GM15510 (cell line): Measurements from ENCODE around the gene ASTL.

Source experiments
- POLR2A ChIP-seq: IDR thresholded peaks from 3 replicates; pipeline ENCODE4 v1.6.1; 2011; ENCODE audit warnings: borderline replicate concordance; ENCODE audit not compliant: insufficient read length; ENCODE audit errors: extremely low read depth

The ASTL gene

DNA sequence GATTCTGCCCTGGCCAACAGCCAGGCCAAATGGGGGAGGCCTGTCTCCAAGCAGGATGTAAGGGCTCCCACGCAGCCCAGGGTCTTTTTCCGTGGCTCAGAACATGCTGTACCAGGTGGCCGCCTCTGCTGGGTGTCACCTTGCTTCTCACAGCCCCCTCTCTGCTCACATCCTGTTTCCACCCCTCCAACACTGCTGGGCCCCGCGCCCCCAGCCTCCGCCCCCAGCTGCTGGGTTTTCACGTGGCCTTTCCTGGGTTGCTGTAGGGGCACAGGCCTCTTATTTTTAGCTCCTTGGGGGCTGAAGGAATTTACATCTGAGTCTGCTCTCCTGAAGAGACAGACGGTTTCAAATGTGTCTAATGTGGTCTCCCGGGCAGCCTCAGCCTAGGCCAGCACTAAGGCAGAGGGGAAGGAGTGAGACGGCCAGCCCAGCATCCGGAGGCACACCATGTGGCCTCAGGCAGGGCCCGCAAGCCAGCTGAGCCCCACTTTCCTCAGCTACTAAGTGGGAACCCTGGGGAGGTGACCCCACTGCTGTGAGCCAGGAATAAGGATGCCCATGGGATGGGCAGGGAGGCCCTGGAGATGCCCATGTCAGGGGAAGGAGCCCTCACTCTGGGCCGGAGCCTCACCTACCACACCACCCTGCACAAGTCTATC lies 25.6 kb upstream of the ASTL start:
- TF ChIP-seq POLR2A, result peak; percentile 52

DNA sequence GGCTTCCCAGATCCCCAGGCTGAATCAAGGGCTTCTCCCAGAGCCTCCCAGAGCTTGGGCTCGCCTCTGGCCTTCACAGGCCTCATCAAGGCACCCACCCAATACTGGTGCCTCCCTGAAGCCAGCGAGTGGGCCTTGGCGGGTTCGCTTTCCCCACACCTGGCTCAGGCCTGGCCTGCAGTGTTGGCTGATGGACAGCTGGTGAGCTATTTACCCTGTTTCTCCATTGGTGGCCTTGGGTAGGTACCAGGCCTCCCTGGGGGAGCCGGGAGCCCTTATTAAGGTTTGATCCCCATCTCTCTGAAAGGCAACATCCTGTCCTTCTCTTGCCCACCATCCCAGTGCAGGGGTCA lies 25.1 kb upstream of the ASTL start:
- TF ChIP-seq POLR2A, result no peak

DNA sequence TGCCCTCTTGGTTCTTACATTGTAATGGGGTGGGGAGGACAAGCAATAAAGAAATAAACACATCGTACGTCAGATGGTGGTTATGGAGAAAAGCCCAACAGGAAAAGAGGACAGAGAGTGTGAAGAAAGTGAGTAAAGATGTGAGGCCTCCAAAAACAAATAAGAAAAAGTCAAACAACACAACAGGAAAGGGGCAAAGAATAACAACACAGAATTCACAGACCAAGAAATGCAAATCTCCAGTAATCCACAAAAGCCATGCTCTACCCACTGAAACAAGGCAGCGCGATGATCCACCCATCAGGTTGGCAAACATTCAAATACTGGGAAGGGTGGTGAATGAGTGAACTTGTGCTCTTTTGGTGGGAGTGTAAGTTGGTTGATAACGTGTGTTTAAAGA lies 23.6 kb upstream of the ASTL start:
- no peak for TF ChIP-seq POLR2A

DNA sequence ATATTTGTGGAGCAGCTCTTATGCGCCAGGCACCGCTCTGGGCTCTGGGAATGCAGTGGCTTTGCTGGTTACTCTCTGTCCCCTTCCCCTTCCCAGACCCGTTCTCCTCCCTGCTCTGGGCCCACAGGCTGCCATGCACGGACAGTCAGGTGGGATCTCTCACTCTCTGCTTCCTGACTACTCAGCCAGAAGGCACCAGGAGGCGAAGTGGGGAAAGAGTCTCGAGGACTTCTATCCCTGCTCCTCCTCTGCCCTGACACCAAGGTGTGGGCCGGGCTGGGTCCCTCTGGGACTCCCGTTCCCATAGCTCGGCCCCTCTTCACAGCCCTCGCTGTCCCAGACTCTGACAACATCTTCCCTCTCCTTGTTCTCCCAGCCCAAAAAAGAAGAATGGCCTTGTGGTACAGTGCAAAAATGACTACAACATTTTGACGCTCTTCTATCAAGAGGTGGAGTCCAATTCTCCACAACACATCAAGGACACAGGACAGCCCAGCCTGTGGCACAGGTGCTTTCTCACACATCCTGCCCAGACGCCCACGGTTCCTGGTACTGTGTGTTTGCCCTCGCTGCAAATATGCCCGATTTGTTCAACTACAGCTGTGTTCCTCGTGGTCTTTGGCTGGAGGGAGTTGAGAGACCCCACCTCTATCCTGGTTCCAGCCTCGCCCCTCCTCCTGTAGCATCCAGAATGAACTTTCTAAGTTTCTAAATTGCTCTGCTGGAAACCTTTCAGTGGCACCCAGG lies 21.0 kb upstream of the ASTL start:
- no peak for TF ChIP-seq POLR2A

DNA sequence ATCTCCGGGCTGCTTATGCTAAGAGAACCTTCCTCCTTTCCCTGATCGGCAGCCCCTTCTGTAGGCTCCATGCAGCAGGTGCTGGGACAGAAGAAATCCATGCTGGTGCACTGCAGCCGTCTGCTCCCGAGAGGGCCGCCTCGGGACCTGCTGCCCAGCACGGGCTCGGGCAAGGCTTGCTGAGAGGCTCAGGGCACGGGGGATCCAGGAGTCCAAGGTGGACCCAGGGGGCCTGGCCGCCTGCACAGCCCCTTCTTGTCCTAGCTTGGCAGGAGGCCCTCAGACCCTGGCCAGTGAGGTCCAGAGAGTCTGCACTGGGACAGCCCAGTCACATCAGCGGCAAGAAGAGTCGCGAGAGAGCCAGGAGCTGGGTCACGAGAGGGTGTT lies 20.2 kb upstream of the ASTL start:
- no peak for TF ChIP-seq POLR2A

DNA sequence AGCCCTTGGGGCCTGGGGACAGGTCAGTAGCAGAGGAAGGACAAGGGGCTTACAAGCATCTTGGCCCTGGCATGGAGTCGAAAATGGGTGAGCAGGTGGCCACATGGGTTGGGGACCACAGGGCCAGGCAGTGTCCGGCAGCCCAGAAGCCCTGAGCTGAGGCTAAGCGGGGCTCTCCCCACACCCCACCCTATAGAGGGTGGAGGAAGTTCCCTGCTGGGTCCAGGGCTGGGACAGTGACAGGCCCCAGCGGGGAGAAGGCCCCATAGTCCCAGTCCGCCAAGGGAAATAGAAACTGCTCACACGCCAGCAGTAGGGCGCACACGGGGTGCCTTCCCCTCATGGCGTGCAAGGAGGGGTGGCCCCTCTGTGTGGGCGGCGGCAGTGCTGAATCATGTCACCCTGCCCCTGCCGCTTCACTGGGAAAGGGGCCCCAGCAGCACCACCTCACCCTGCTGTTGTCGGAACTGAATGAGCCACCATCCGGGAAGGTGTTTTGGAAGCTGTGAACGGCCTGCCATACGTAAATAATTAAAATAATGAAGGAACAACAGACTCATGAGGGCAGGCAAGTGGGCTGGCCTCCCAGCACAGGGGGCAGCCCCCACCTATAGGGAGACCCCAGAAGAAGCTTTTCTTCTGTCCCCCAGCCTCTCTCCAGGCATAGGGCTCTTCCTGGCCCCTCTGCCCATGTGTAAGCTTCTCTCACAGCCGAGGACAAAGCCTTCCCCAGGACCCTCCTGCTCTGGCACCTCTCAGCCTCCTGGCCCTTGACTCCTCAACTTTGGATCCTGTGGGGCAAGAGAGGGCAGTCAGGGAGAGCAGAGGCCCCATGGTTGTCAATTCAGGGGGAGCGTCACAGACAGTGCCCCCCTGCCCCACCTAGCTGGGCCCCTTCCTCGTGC lies 19.6 kb upstream of the ASTL start:
- peak; percentile 41 for TF ChIP-seq POLR2A

DNA sequence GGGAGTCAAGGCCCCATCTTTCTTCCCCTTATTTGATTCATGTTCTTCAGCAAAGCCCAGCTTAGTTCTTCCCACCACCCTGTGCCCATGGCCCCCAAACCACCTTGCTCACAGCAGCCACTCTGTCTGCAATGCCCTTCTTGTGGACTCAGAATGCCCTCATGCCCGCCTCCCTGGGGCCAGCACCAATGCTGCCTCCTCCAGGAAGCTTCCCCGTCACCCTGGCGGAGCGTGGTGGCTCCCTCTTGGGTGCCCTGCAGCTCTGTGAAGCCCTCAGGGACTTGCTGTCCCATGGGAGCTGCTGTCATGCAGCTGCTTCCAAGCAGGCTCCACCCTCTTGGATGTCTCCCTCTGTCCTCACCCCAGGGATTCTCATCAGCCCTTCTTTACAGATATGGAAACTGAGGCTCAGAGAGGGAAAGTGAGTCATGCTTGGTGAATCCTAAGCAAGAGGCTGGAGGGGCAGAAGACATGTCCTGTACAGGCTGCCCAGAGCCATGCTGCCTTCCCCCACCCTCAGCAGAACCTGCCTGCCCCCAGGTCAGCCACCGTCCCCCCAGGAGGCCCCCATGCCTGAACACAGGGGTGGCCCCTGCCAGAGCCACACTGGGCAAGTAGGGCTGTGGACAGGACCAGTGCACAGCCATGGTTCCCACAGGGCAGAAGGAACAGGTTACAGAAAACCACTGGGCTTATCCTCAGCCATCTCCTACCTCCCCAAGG lies 18.8 kb upstream of the ASTL start:
- TF ChIP-seq POLR2A, result peak; percentile 23

DNA sequence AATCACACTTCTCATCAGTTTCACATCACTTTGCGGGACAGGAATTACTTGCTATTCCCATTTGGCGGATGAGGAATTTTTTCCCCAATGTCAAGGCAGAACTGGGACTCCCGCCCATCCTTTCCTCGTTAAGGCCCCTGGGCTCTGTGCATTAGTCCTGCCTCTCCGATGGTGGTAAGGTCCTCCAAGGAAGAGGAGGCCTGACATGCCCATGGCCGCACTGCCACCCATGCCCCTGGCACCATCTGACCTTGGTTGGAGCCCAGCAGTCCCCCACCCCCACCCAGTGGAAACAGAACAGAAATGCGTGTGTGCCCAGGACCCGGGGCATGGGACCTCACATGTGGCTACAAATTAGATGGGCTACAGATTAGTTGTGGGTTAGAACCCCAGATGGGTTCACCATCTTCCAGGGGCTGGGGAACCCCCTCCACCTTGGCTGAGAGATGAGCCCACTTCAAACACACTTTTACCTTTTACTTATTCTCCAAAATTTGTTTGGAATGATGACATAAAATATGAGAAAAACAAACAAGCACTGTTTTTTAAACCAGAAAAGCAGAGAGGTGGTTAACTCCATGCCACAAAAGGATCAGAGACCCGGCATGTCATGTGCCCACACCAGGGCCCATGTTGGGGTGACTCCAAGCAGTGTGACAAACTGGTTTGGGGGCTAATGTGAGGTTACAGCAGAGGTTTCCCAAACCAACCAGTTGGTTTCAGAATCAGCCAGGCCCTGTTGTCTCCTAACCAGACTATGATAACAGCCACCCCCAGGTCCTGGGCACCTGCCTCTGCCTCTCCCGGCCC lies 17.9 kb upstream of the ASTL start:
- TF ChIP-seq POLR2A, result no peak

DNA sequence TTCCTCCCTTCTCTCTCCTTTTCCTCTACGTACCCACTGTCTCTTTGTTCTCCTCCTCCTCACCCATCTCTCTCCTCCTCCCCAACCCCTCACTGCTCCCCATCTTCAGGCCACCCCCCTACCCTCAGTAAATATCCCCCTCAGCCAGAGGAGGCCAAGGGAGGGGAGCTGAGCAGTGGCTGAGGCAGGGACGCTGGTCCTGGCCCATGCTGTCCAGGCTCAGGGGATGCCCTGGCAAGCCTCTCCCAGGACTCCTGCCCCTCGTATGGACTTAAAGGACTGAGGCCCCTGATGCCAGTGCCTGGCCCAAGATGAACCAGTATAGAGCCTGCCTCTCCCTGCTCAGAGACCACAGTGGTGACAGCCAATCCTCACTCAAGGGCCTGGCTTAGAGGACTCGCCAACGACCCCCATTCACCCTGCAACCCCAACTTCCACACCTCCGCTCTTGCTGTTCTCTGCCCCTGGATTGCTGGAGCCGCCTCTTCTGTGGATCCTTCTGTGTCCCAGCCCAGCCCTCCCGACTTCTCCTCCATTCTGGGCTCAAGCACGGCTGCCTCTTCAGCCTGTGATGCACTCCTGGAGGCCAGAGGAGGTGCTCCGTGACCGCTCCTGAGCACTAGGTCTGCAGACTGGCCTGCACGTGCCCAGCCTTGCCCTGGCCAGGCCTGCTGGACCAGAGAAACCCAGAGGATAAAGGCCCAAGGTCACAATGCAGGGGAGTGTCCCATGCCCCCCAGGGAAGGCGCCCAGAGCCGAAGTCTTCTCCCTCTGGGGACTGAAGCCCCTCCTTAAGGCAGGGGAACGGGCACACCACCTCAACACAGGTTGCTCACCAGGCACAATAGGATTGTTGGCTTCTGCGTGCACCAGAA lies 16.4 kb upstream of the ASTL start:
- no peak for TF ChIP-seq POLR2A

DNA sequence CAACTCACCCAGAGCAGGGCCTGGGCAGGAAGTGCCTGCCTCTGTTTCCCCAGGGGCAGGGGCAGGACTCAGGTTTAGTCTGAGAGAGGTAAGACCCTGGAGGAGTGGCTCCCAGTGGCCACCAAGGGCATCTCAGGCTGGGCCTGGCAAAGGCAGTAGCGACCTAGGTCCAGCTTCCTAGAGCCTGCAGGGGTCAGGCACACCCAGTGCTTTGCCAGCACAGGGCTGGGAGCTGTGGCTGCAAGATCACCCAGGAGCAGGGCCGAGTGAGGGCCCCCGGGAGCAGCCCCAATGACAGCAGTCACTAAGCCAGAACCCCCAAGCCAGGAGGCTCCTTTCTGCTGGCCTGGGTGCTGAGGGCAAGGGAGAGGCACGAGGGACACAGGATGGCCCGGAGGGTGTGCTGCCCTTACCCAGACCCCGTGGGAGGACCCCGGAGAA lies 15.7 kb upstream of the ASTL start:
- no peak for TF ChIP-seq POLR2A

DNA sequence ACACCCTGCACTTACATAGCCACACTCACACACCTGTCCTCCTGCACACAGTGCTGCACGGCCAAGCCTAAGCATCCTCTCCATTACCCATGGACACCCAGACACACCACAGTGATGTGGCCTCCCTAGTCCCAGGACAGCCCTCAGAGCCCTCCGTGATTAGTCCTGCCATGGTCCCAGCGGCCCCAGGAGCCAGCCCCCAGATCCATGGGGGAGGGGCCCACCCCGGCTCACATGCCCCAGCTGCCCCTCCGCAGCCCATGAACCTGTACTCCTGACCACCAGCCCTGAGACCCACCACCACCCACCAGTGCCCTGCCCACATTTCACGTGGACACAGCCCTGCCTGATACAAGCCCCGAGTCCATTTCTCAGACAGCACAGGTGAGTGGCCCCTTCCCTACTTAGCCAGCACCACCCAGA lies 15.0 kb upstream of the ASTL start:
- TF ChIP-seq POLR2A, result no peak

DNA sequence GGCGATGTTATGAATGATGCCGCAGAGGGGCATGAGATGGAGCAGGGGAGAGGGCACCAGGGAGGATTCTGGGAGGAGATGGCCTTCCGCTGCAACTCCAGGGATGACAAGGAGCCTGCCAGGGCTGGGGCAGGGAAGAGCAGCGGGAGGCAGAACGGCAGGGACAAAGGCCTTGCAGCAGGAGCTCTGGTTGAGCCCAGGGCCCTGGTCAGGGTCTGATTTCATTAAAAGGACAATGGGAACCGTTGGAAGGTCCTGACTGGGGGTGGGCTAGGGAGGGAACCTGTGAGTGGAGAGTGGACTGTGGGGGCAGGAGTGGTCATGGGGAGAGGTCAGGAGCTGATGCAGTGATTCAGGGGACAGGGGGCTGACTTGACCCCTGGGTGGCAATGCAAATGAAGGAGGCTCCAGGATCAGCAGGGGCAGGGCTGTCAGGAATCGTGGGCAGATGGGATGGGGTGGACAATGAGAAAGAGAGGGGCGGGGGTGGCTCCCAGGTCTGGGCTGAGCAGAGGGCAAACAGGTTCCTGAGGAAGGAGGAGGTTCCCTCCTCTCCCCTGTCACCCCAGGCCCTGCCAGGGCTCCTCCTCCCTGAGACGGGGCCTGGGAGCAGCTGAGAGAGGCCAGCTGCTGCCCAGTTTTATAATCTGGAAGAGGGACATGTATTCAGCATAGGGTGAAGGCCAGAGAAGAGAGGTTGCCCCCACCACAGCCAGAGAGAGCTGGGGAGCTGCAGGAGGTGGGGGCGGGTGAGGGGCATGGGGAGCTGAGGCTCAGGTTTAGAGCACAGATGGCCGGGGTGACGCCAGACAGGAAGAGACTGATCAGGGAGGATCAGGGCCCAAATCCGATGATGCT lies 14.2 kb upstream of the ASTL start:
- no peak for TF ChIP-seq POLR2A
